GM19452 (cell line): ENCODE measurements around the gene CCNL1.

Experiments used
- ATAC-seq: cut with Tn5 transposase; IDR thresholded peaks from one replicate; pipeline ENCODE4 v1.9.1; 2021; ENCODE audit not compliant: unreplicated experiment

CCNL1 gene

GRCh38 chr3:157126365-157126764 is 33.6 kb downstream of the CCNL1 start:
- ATAC-seq: no peak

- ATAC-seq: no peak
Measured at GRCh38 chr3:157125101-157125500, 34.8 kb downstream of the CCNL1 start.

GRCh38 chr3:157123621-157124020 is 36.3 kb downstream of the CCNL1 start:
- ATAC-seq: no peak

GRCh38 chr3:157122832-157123427 is 37.0 kb downstream of the CCNL1 start:
- ATAC-seq: no peak

GRCh38 chr3:157122116-157122515 is 37.8 kb downstream of the CCNL1 start:
- no peak for ATAC-seq

- ATAC-seq: no peak
Measured at GRCh38 chr3:157121522-157121921, 38.4 kb downstream of the CCNL1 start.

GRCh38 chr3:157120071-157120892 is 39.7 kb downstream of the CCNL1 start:
- no peak for ATAC-seq

- ATAC-seq: no peak
Measured at GRCh38 chr3:157119369-157119951, 40.5 kb downstream of the CCNL1 start.

GRCh38 chr3:157117875-157118654 is 41.9 kb downstream of the CCNL1 start:
- no peak for ATAC-seq

- ATAC-seq: no peak
Measured at GRCh38 chr3:157117206-157117605, 42.7 kb downstream of the CCNL1 start.

GRCh38 chr3:157116017-157116416 is 43.9 kb downstream of the CCNL1 start:
- ATAC-seq: no peak

- no peak for ATAC-seq
Measured at GRCh38 chr3:157115069-157116006, 44.6 kb downstream of the CCNL1 start.

- no peak for ATAC-seq
Measured at GRCh38 chr3:157113832-157114505, 46.0 kb downstream of the CCNL1 start.

GRCh38 chr3:157112536-157112935 is 47.4 kb downstream of the CCNL1 start:
- no peak for ATAC-seq

- no peak for ATAC-seq
Measured at GRCh38 chr3:157111518-157111917, 48.4 kb downstream of the CCNL1 start.

- ATAC-seq: no peak
Measured at GRCh38 chr3:157110761-157111278, 49.1 kb downstream of the CCNL1 start.

- ATAC-seq: no peak
Measured at GRCh38 chr3:157109267-157110141, 50.4 kb downstream of the CCNL1 start.

GRCh38 chr3:157107644-157108133 is 52.3 kb downstream of the CCNL1 start:
- no peak for ATAC-seq
